DMS153 (cell line): ENCODE data around the gene EPB41L4B.
"Not testable (repeated sequence)": the region's sequence is repeated elsewhere in the genome, so short reads cannot be mapped to it uniquely, and the experiment has no call there.

Experiments
- DNase-seq: peaks from one replicate; lab custom pipeline; 2025; lab: John Stamatoyannopoulos, UW

Gene EPB41L4B

DNA sequence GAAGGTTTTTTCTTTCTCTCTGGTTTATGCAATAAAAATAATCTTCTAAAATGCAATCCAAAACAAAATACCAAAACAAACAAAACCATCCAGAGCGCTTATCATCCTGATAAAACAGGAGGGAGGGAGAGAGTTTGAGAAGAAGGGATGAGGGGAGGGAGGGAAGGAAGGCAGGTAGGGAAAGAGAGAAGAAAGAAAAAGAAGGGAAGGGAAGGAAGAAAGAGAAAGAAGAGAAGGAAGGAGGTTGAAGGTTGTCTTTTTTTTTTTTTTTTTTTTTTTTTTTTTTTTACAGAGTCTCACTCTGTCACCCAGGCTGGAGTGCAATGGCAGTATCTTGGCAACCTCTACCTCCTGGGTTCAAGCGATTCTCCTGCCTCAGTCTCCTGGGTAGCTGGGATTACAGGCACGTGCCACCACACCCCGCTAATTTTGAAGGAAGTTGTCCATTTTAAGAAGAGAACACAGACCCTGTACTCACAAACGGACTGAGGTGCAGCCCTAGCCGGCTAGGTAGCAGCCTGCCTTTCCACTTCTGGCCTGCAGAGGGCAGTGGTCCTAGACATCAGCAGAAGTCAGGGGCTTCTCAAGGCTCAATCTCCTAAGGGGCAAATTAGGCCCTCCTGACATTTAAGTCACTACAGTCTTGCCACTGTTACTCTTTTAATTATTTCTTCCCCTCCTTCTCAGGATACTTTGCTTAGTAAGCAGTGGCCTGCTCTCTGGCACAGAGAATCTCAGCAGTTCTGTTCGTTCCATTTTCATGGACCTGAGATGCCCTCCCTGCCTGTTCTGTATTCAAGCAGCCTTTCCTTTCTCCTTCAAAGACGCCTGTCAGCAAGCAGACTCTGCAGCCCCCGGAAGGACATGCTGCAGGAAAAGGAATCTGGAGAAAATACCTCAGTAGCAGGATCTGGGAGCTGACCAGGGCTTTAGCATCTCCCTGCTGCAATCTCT lies 76.4 kb downstream of the EPB41L4B start:
- peak; percentile 39 for DNase-seq

DNA sequence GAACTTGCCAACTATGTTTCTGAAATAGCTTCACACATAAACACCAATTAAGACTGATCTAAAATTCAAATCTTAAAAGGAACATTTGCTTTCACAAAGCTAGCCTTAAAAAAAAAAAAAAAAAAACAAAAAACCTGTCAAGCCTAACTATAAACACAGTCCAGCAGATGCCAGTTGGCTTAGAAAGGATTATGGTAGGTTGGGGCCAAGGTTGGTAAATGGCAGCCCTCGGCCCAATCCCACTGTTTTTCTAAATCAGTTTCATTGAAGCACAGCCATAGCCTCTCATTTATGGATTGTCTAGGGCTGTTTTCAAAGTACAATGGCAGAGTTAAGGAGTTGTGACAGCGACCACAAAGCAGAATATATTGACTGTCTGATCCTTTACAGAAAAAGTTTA lies 78.1 kb downstream of the EPB41L4B start:
- DNase-seq: no peak

GRCh38 chr9:109242014-109242413 lies 78.8 kb downstream of the EPB41L4B start:
- DNase-seq: no peak

DNA sequence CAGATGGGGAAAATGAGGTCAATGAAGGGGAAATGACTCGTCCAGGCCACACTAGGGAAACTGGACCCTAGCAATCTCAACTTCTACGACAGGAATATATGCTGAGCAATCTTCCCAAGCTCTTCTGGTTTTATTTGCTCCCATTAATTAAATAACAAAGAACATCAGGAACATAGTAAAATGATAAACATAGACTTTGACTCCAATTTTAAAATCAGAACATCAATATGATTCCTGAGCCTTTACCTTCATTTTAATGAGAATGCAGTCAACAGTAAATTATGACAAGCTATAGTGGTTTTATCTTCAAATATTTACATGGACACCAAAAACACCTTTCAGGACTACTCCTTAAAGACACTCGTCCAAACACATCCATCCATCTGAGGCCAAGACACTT lies 79.7 kb downstream of the EPB41L4B start:
- DNase-seq: no peak

DNA sequence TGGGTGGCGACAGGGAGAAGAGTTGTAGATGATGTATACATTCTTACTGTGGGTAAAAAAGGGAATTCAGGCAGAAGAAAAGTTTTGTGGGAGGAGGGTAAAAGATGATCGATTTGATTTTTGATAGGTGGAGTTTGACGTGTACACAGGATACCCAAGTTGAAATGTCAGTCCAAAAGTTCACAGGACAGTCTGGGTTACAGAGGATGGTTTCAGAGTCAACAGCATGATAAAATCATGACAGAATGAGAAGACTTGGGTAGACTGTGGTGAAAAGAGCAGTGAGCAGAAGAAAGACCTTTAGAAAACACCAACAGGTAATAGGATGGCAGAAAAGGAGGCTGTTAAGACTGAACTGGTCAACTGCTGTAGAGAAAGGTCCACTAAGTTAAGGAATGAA lies 81.6 kb downstream of the EPB41L4B start:
- DNase-seq: no peak

DNA sequence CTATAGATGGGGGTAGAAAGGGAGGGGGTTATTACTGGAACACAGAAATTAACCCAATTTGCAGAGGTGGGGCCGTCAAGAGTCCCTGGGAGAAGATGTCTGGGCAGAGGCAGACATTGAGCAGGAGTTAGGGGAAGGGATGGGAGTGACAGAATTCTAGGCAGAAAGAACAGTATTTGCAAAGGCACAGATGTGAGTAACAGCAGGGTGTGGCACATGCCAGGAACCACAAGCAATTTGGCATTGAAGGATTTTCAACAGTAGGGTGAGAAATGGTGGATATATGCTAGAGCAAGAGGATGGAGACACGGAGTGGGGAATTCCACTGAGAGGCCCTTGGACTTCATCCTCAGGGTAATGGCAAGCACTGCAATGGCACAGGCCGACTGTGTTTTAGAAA lies 82.2 kb downstream of the EPB41L4B start:
- no peak for DNase-seq

DNA sequence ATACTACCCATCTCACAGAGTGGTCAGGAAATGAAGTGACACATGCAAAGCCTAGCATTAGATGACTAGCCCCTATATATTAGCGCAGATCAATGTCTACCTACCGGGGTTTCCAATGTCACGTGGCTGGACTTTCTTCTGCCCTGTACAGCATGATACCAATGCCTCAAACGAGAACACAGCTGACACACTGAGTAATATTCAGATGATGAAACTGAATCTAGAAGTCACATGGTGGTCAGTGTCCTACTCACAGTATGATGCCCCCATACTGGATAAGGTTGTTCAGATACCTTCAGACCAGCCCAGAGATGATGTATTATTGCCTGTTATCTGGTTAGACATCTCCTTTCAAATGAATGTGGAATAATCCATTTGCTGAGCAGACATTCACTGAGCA lies 82.7 kb downstream of the EPB41L4B start:
- DNase-seq: no peak

DNA sequence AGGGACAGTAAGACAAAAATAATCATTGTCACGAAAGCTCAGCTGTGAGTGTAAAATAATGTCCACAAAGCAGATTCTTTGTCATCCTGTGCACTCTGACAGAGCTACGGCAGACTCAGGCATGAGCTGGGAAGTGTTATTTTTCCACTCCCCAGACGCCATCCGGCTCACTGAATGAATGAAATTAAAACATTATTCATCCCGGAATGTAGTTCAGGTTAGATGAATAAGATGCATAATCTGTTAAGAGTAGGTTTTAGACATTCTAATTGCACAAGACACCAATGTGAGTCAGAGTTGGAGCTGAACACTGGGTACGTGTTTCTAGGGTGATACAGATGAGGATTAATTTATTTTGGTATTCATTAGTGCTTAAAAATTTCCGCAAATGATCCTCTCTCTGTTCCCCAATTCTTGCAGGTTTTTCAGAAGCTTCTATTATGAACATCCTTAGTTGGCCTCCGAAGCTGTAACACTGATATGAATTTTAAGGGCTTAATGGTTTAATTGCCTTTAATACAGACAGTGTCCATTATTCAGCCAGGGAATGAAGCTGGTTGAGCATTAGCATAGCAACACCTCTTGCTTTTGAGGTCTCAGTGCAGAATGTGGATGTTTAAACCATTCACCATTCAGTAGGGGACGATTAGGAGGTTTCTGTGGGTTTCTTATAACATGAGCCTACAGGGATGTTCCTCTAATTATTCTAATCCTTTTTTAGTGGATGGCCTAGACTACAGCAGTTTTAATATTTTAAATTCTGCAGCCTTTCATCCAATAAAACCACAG lies 88.2 kb downstream of the EPB41L4B start:
- DNase-seq: no peak

GRCh38 chr9:109231593-109231992 lies 89.3 kb downstream of the EPB41L4B start:
- no peak for DNase-seq

- no peak for DNase-seq
These were observed 90.6 kb downstream of the EPB41L4B start for GRCh38 chr9:109230277-109230676.

DNA sequence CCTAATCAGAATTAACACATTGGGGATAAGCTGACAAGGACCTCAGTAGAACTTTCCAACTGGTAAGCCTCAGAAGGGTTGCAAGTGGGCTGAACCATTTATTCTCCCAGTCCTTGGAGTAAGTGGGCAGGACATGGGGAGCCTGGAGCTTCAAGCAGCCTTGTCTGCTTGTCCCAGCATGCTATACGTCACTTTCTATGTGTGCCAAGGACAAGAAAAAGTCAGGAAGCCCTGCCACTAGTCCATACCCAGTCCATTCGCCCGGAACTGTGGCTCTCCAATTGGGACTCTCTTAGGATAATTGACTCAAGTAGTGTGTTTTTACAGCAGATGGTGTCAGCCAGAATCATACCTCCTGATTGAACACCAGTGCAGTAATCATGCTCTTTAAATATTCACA lies 91.2 kb downstream of the EPB41L4B start:
- no peak for DNase-seq

DNA sequence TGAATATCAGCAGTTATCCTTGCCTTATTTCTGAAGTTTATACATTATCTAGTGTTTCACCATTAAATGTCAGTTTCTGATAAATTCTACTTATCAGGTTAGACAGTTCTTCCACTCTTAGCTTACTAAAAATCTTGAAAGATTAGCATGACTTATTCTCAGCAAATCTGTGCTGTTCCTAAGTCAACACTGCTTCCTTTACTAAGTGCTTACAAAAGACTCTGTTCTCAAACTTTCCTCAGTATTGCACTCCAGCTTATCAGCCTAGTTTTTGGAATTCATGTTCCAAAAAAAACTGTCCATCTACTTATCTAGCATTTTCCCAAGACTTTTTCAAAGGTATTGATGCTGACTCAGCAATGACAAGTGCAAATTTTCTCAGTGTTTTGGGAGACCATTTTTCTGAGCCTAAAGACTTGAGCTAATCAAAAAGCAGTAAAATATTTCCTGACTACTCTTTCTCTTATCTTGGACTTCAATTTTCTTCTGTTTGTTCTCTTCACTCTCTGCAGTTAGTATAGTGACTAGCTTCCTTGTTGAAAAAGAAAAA lies 92.7 kb downstream of the EPB41L4B start:
- no peak for DNase-seq

GRCh38 chr9:109225629-109226028 lies 95.2 kb downstream of the EPB41L4B start:
- DNase-seq: no peak

GRCh38 chr9:109224751-109225150 lies 96.1 kb downstream of the EPB41L4B start:
- no peak for DNase-seq

DNA sequence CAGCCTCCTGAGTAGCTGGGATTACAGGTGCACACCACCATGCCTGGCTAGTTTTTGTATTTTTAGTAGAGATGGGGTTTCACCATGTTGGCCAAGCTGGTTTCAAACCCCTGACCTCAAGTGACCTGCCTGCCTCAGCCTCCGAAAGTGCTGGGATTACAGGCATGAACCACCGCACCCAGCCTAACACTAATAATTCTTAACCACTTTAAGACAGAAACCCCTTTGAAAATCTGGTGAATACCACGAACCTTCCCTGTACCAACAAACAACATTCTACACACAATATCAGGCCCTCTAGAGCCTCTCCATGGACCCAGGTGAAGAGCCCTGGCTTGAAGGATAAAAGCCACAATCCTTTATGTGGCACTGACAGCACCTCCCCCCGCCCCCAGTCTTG lies 102.6 kb downstream of the EPB41L4B start:
- not testable (repeated sequence) for DNase-seq

- DNase-seq: no peak
These were observed 106.4 kb downstream of the EPB41L4B start for GRCh38 chr9:109214414-109214813.

- no peak for DNase-seq
These were observed 107.4 kb downstream of the EPB41L4B start for GRCh38 chr9:109213285-109214121.

- no peak for DNase-seq
These were observed 108.1 kb downstream of the EPB41L4B start for GRCh38 chr9:109212768-109213167.

DNA sequence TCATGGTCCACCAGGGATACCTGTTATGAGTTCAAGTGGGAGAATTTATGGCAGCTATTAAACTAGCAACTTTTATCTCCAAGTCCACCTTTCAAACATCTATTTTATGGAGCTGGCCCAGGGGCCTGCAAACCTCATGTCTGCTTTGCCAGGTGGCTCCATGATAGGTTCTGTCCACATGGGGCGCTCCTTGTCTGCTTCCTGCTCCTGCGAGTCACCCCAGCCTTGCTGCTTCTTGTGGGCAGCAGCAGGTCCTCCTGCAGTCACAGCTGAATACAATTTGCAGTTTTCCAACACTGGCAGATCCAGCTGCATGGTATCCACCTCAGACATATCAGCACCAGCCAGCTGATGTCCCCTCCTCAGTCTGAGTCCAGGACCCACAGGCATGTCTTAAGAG lies 114.2 kb downstream of the EPB41L4B start:
- DNase-seq: no peak

DNA sequence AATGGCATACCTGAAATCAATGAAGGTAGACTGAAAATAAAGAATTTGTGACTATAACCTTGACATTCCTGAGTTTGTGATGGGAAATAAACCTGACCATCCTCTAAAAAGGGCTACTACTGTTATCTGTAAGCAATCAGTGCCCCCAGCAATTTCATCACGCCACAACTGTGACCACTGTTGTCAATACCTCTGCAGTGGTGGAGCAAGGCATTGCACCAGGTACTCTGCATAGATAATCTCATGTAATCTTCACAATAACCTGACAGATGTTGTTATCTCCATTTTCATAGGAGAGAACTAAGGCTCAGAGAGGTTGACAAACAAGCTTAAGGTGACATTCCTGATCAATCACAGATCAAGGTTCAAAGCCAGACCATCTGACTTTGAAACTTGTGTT lies 115.3 kb downstream of the EPB41L4B start:
- DNase-seq: no peak

- DNase-seq: no peak
These were observed 117.0 kb downstream of the EPB41L4B start for GRCh38 chr9:109203761-109204360.
